Retinal pigment epithelial cell (primary cell): ENCODE measurements around the gene ZC3H7A.

Source experiments
- DNase-seq: peaks from one replicate; pipeline ENCODE4 v3.0.0-alpha.2; 2010; ENCODE audit warnings: low read depth
- H3K4me3 ChIP-seq: 2 replicates; pipeline ENCODE4 v1.5.1; 2011; ENCODE audit warnings: mild to moderate bottlenecking, low read length, control low read depth, moderate library complexity
- CTCF ChIP-seq: conservative IDR thresholded peaks from 2 replicates; pipeline ENCODE4 v1.5.1; 2011; ENCODE audit warnings: low read depth, low read length, control low read depth, inconsistent platforms

Gene ZC3H7A, protein sequence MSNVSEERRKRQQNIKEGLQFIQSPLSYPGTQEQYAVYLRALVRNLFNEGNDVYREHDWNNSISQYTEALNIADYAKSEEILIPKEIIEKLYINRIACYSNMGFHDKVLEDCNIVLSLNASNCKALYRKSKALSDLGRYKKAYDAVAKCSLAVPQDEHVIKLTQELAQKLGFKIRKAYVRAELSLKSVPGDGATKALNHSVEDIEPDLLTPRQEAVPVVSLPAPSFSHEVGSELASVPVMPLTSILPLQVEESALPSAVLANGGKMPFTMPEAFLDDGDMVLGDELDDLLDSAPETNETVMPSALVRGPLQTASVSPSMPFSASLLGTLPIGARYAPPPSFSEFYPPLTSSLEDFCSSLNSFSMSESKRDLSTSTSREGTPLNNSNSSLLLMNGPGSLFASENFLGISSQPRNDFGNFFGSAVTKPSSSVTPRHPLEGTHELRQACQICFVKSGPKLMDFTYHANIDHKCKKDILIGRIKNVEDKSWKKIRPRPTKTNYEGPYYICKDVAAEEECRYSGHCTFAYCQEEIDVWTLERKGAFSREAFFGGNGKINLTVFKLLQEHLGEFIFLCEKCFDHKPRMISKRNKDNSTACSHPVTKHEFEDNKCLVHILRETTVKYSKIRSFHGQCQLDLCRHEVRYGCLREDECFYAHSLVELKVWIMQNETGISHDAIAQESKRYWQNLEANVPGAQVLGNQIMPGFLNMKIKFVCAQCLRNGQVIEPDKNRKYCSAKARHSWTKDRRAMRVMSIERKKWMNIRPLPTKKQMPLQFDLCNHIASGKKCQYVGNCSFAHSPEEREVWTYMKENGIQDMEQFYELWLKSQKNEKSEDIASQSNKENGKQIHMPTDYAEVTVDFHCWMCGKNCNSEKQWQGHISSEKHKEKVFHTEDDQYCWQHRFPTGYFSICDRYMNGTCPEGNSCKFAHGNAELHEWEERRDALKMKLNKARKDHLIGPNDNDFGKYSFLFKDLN

GRCh38 chr16:11797166-11797956 lies at the start of gene ZC3H7A:
TSS of gene ZC3H7A (minus strand) at chr16:11797258. CDS start at chr16:11782354, 14,904 bp downstream.
- DNase-seq, result peak; percentile 92
- H3K4me3 ChIP-seq, result peak within 1 kb of the TSS; percentile 94
- TF ChIP-seq CTCF, result peak; percentile 25

DNA sequence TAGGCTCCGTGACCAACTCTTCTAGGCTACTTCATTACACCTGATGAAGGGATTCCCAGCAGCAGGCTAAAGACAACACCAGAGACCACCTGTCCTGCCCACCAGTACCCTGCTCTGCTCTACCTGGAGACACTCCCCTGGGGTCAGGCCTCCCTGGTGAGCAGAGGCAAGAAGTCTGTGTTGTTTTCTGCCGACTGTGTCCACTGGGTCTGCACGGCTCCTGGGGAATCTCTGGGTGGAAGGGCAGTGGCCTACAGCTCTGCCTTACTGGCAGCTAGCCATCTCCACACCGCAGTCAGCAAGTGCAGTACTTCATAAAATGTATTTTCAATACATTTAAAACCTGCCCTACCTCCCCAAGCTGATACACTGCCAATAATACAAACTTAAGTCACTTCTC lies 47.4 kb upstream of the ZC3H7A start:
- no peak for DNase-seq
- no peak for TF ChIP-seq CTCF
- H3K4me3 ChIP-seq, result no peak overlapping the region

- no peak for DNase-seq
- no peak for TF ChIP-seq CTCF
- H3K4me3 ChIP-seq, result no peak overlapping the region
These were observed 46.8 kb upstream of the ZC3H7A start for GRCh38 chr16:11843861-11844260.

GRCh38 chr16:11843206-11843605 lies 46.1 kb upstream of the ZC3H7A start:
- DNase-seq, result no peak
- no peak for TF ChIP-seq CTCF
- H3K4me3 ChIP-seq, result no peak overlapping the region

GRCh38 chr16:11841026-11841425 lies 44.0 kb upstream of the ZC3H7A start:
- no peak for TF ChIP-seq CTCF
- DNase-seq, result no peak
- H3K4me3 ChIP-seq, result no peak overlapping the region

GRCh38 chr16:11836650-11837244 lies 39.7 kb upstream of the ZC3H7A start:
- DNase-seq, result peak; percentile 76
- H3K4me3 ChIP-seq, result no peak overlapping the region
- no peak for TF ChIP-seq CTCF
